Transverse colon (tissue), 4 donors: Measurements from ENCODE around the gene PDCD6IP. TPM values are rescaled to one million over a fixed set of nuclear protein-coding genes. Genes with fewer than 3 reads are reported as not detected.

ENCODE experiments used
- DNase-seq: peaks from one replicate; pipeline ENCODE4 v3.0.0-alpha.2; 2019
- H3K27ac ChIP-seq, 4 donors: fragments of 200-600 bp; sonication (generic); 2 replicates each; pipeline ENCODE4 v1.5.1; 2016 to 2018; ENCODE audit warnings: inconsistent platforms in 4 of 4
- H3K27me3 ChIP-seq: fragments of 200-600 bp; sonication (generic); 2 replicates; pipeline ENCODE4 v1.5.1; 2017; ENCODE audit warnings: inconsistent platforms
- H3K36me3 ChIP-seq, 4 donors: fragments of 200-600 bp; sonication (generic); 2 replicates each; pipeline ENCODE4 v1.5.1; 2017 to 2019; ENCODE audit warnings: inconsistent platforms in 4 of 4
- H3K4me1 ChIP-seq, 4 donors: fragments of 200-600 bp; sonication (generic); 2 replicates each; pipeline ENCODE4 v1.5.1; 2017 to 2020; ENCODE audit warnings: inconsistent platforms in 4 of 4
- H3K4me3 ChIP-seq, 4 donors: fragments of 200-600 bp; sonication (generic); 1 replicate in 1 of 4; 2 replicates in 3 of 4; pipeline versions ENCODE4 v1.5.1 to v1.6.1; 2017 to 2019; ENCODE audit warnings: inconsistent platforms in 4 of 4
- H3K9me3 ChIP-seq, 2 donors: fragments of 200-600 bp; sonication (generic); 2 replicates each; pipeline ENCODE4 v1.5.1; 2017 to 2019; ENCODE audit warnings: inconsistent platforms in 2 of 2
- CTCF ChIP-seq, 5 experiments: fragments of 200-600 bp in 3 of 5; fragments of 450-650 bp in 2 of 5; sonication (generic) in 3 of 5; IDR thresholded peaks; 1 replicate in 2 of 5; 2 replicates in 3 of 5; pipeline ENCODE4 v1.5.1; 2016 to 2017; ENCODE audit warnings: antibody characterized with exemption in 5 of 5, inconsistent platforms in 3 of 5, mild to moderate bottlenecking in 2 of 5, moderate library complexity in 1 of 5
- EP300 ChIP-seq: sonication (generic); formaldehyde crosslinking; IDR thresholded peaks from one replicate; pipeline ENCODE4 v1.6.1; 2017; ENCODE audit warnings: antibody characterized with exemption, low read depth
- POLR2A ChIP-seq: fragments of 450-650 bp; IDR thresholded peaks from one replicate; pipeline ENCODE4 v1.6.1; 2016; ENCODE audit warnings: antibody characterized with exemption, mild to moderate bottlenecking, moderate library complexity
- POLR2AphosphoS5 ChIP-seq, 3 donors: sonication (generic); formaldehyde crosslinking; IDR thresholded peaks; one replicate each; pipeline ENCODE4 v1.6.1; 2016; ENCODE audit warnings: antibody characterized with exemption in 3 of 3
- WGBS, 2 donors: methylation state at CpG; one replicate each; pipeline ENCODE4 v1.1.5; 2018; ENCODE audit warnings: low coverage in 1 of 2; 5-methylcytosine and 5-hydroxymethylcytosine counted together
- in situ Hi-C, 4 donors: fragments of 200-750 bp; cut with MboI; loops; one replicate each; pipeline versions ENCODE4 v1.15.0 to v1.15.1; 2017; ENCODE audit warnings: low sequenced_read_pairs in 3 of 4, low pct_ligation_motif_present in 1 of 4, low pct_unique_long_range_greater_than_20kb in 1 of 4
- intact Hi-C: fragments of 100-400 bp; cut with DNase I; formaldehyde crosslinking; loops from one replicate; pipeline ENCODE4 v1.15.1; 2023; ENCODE audit warnings: low total_unique reads
- total RNA-seq, 4 donors: library from RNA; depleted of rRNA; stranded (reverse); fragments of >200 nt; gene quantifications; one replicate each; pipeline ENCODE4 v1.1.0, GENCODE V29; 2016

PDCD6IP gene
- total RNA-seq, 4 donors from 2014 or later = 89.0 to 523 (median 372) TPM

GRCh38 chr3:33915796-33916546, 117.5 kb downstream of the PDCD6IP start:
- intact Hi-C loops (no loop called here), in situ Hi-C loops (no loop called here)
- WGBS, 2 donors = 51 to 61% methylated on average over 6 to 9 of the region's 9 CpGs
- H3K9me3 ChIP-seq = no peaks in the 10 kb centered on the region
- no peaks in the 10 kb centered on the region for H3K27me3 ChIP-seq
- H3K36me3 ChIP-seq = no peaks in the 10 kb centered on the region
- no peaks in the 10 kb centered on the region for H3K4me1 ChIP-seq
- no peak for TF ChIP-seq POLR2AphosphoS5 (IDR thresholded peaks at IDR 0.05)
- TF ChIP-seq CTCF (IDR thresholded peaks at IDR 0.05) = no peak
- TF ChIP-seq EP300 = no peak
- TF ChIP-seq POLR2A = no peak
- DNase-seq = no peak
- no peak overlapping the region for H3K27ac ChIP-seq
- no peak overlapping the region for H3K4me3 ChIP-seq

- Histone ChIP-seq H3K27ac (no peak overlapping the region), H3K9me3 (no peaks in the 10 kb centered on the region), H3K27me3 (no peaks in the 10 kb centered on the region), H3K4me3 (no peak overlapping the region), H3K36me3 (no peaks in the 10 kb centered on the region), H3K4me1 (no peaks in the 10 kb centered on the region)
- TF ChIP-seq POLR2AphosphoS5 (IDR thresholded peaks at IDR 0.05) (no peak), CTCF (IDR thresholded peaks at IDR 0.05) (no peak), EP300 (no peak), POLR2A (no peak)
- no peak for DNase-seq
- intact Hi-C loops = no loop called here
- WGBS, 2 donors = 76 to 85% methylated on average over 3 to 4 of the region's 4 CpGs
- in situ Hi-C loops = no loop called here
These were observed 119.8 kb downstream of the PDCD6IP start for GRCh38 chr3:33918126-33918756.

Other genes starting within 250 kb of the PDCD6IP start
- 100 to 1,000 TPM in 1 of 4 donors, 10 to 100 TPM in 3; 50.0 to 119 (median 56.6) TPM for gene CLASP2, start 80.4 kb upstream of the PDCD6IP start, total RNA-seq